ENCODE data around the gene SORBS2.

- no peak for TF ChIP-seq POLR2AphosphoS5 (IDR thresholded peaks at IDR 0.05; ENCODE audit: low read depth, low read length)
- TF ChIP-seq CTCF (IDR thresholded peaks at IDR 0.05): no peak
Observed at GRCh38 chr4:185702147-185702663, 109.8 kb downstream of the SORBS2 start.
